HG03060 (cell line): ENCODE measurements around the gene BTBD1.

ENCODE experiments used
- ATAC-seq: cut with Tn5 transposase; IDR thresholded peaks from one replicate; pipeline ENCODE4 v1.9.1; 2021; ENCODE audit warnings: low read depth, moderate number of reproducible peaks; ENCODE audit not compliant: unreplicated experiment

BTBD1 gene

DNA sequence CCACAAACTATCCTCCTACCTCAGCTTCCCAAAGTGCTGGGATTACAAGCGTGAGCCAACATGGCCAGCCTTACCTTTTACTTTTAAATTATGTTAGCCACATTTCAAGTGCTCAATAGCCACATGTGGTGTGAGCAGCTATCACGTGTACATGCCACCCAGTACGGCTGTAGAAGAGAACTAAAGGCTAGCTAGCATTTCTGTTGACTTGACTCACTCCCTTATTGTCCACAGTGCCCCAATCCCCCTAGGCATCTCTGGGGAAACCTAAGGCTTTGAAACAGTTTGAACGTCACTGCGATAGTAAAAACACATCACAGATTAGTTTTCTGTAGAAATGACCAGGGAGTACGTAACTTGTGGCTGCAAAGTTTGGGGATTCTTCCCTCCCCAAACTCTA lies 67.6 kb downstream of the BTBD1 start:
- no peak for ATAC-seq

GRCh38 chr15:82995938-82996337 lies 71.1 kb downstream of the BTBD1 start:
- no peak for ATAC-seq

- no peak for ATAC-seq
Measured at GRCh38 chr15:82995076-82995475, 72.0 kb downstream of the BTBD1 start.

GRCh38 chr15:82993144-82993543 lies 73.9 kb downstream of the BTBD1 start:
- ATAC-seq: no peak

- no peak for ATAC-seq
Measured at GRCh38 chr15:82992436-82992998, 74.5 kb downstream of the BTBD1 start.

- no peak for ATAC-seq
Measured at GRCh38 chr15:82986442-82986780, 80.6 kb downstream of the BTBD1 start.

GRCh38 chr15:82985688-82986441 lies 81.2 kb downstream of the BTBD1 start, which contains the start of gene RAMAC:
Gene RAMAC (plus strand): TSS chr15:82986210. CDS start chr15:82989019, 2,809 bp downstream.
- ATAC-seq: peak; percentile 81

DNA sequence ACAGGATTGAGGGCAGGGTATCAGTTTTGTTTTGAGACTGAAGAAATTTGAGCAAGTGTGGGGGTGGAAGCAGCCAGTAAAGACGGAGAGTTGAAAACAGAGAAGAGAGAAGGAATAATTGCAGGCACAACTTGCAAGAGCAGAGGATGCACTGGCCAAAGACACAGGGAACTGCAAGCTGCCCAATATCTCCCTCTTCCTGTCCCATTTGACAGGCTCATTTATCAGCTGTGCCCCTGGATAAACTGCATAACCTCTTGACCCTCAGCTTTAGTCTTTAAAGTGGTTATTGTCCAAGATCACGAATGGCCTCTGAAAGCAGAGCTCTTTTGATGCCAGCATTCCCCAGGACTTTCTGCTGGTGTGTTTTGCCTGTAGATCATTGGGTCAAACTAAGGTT lies 86.1 kb downstream of the BTBD1 start:
- no peak for ATAC-seq

DNA sequence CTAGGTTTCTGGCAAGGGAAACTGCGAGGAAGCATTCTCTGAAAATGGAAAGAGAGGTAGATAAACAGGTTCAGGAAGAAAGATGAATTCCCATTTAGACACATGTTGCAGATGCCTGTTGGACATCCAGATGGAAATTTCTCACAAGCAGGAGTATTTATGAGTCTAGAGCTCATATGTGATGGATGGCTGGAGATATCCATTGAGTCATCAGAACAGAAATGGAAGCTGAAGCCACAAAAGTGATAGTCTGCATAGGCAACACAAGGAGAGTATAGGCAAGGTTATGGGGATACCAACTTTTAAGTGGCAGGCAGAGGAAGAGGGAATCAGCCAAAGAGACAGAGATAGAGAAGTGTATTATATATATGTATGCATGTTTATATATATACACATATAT lies 87.3 kb downstream of the BTBD1 start:
- no peak for ATAC-seq

- ATAC-seq: no peak
Measured at GRCh38 chr15:82978438-82978837, 88.6 kb downstream of the BTBD1 start.

- no peak for ATAC-seq
Measured at GRCh38 chr15:82977076-82977475, 90.0 kb downstream of the BTBD1 start.

GRCh38 chr15:82972990-82973389 lies 94.1 kb downstream of the BTBD1 start:
- ATAC-seq: no peak

GRCh38 chr15:82971218-82971984 lies 95.7 kb downstream of the BTBD1 start:
- no peak for ATAC-seq

GRCh38 chr15:82970696-82971095 lies 96.4 kb downstream of the BTBD1 start:
- ATAC-seq: no peak

GRCh38 chr15:82970078-82970686 lies 96.9 kb downstream of the BTBD1 start:
- ATAC-seq: no peak

DNA sequence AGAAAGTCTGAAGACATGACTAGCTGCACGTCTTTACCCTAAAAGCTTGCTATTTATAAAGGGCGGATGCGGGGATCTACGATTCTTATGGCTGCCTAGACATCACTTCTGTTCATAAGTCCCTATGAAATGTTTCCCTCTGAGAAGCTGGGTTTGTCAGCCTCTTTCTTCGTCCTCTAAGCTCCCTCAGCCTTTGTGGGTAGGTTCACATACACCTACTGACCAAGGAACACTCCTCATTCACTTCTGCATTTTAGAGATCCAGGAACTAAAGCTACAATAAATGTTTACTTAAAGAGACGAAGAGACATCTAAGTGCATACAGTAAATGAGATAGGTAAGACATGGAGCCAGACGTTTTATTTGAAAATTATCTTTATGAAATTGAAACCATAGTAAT lies 97.7 kb downstream of the BTBD1 start:
- no peak for ATAC-seq

DNA sequence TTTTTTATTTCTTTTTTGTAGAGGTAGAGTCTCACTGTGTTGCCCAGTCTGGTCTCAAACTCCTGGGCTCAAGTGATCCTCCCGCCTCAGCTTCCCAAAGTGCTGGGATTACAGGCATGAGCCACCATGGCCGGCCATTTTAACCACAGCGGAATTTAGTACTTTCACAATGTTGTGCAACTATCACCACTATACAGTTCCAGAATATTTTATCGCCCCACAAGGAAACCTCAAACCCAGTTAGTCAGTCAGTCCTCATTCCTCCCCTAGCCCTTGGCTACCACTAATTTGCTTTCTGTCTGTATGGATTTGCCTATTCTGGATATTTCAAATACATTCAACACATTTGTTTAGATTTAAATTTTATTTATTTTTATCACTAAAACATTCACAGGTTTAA lies 99.0 kb downstream of the BTBD1 start:
- ATAC-seq: no peak

- ATAC-seq: peak; percentile 59
Measured at GRCh38 chr15:82966671-82967071, 100.4 kb downstream of the BTBD1 start.
